Right forelimb (tissue), 1 donor: ENCODE results near the gene ESYT2.
"Not testable (repeated sequence)": the region's sequence is repeated elsewhere in the genome, so short reads cannot be mapped to it uniquely, and the experiment has no call there.

Experiments
- DNase-seq: peaks from one replicate; pipeline ENCODE4 v3.0.0-alpha.2; 2018

Gene ESYT2

DNA sequence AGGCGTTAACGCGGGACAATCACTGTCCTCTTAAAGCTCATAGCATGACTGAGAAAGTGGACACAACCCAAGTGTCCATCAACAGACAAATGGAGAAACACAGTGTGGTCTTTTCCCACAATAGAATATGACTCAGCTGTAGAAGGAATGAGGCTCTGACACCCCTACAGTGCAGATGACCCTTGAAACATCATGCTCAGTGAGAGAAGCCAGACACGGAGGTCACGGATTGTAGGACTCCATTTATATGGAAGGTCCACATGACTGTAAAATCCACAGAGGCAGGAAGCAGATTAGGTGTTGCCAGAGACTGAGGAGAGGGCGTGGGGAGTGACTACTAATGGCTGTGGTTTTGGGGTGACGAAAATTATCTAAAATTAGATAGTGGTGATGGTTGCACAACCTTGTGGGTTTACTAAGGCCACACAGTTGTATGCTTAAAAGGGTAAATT is 118.6 kb downstream of the ESYT2 start:
- no peak for DNase-seq

- no peak for DNase-seq
Observed at GRCh38 chr7:158707610-158708009, 121.7 kb downstream of the ESYT2 start.

DNA sequence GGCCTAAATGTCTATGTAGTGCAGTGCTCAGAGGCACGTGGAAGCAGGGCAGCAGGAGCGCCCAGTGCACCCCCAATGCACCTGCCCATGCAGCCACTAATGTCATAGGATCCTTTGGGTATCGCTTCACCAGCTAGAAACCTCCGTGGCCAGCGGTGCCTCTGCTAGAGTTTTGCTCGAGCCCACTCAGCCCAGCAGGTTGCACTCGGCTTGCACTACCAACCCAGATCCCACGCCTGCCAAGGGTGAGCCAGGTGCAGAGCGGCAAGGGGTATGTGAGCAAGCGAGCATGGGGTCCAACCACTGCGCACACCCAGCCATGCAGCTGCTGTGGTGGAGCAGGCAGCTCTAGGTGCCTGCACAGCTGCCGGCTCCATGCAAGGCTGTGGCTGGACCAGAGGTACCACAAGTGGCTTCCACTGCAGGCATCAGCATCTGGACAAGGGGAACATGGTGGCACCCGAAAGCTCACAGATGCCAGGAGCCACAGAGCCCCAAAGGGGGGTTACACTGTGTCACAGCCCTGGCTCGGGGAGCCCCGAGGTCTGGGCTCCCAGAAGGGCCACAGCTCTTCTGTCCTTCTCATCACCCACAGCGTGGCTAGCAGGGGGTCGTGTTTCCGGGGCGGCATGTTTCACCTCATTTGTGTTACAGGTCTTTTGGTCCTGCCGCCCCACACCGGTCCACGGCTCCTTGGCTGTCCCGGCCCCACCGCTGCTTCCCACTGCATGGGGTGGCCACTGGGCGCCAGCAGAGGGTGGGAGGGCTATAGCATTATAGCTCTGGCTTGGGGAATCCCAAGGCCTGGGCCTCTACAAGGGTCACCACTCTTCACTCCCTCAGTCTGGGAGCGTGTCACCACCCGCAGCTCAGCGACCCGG is 122.4 kb downstream of the ESYT2 start:
- no peak for DNase-seq

GRCh38 chr7:158706273-158706704 is 123.0 kb downstream of the ESYT2 start:
- no peak for DNase-seq

DNA sequence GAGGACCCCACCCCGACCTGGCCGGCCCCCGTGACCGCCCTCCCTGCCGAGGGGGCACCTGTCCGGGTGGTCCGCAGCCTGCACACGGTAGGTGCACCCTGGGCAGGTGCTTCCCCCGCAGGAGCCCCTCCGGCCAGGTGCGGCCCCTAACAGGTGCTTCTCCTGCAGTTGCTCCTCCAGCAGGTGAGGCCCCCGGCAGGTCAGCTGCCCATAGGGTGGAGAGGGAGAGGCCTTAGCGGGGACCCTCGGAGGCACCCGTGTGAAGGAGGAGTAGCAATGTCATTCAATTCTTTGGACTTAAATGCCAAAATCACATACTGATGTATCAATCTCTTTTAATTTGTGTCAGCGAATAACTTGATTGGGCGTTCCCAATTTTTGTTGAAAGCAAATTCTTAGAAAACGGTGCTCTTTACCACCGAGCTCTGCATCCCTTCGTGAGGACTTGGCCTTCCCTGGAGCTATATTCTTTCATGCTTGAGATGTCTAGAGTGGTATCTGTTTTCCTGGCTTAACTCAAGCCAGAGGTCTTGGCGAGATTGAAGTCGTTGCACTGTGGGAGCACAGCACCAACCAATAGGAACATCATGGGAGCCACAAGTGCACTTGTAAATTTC is 124.0 kb downstream of the ESYT2 start:
- DNase-seq = no peak

DNA sequence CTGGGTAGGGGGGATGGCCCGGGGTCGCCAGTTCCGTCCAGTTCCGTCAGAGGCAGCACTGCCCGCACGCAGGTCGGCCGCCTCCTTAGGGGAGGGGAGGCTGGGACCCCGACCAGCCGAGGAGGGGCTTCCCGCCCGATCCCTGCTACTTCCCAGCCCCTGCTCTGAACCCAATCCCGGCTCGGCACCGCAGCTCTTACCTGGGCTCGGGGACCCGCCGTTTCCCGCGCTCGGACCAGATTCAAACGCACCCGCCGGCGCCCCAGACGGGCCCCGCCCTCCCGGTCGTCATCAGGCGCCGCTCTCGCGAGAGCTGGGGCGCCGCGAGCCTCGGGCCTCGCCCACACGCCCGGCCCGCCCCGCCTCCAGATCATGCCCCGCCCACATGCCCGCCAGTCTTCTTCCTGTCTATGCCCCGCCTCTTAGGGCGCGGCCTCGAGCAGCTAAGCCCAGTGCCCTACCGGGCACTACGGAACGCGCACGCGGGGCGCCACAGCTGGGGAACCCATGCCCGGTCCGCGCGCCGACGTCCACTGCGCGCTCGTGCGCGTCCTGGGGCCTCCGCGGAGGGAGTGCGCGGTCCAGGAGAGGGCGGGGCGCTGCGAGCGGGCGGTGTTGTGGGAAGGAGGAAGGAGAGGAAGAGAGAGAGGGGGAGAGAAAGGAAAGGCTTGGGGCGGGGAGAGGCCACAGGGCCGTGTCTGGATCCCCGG is 124.6 kb downstream of the ESYT2 start, which contains the start of gene NCAPG2:
Gene NCAPG2 (minus strand): TSS at position 281 of the 710 bp plus-strand sequence. CDS start 2,905 bp downstream, outside the sequence.
- DNase-seq = peak; percentile 99

DNA sequence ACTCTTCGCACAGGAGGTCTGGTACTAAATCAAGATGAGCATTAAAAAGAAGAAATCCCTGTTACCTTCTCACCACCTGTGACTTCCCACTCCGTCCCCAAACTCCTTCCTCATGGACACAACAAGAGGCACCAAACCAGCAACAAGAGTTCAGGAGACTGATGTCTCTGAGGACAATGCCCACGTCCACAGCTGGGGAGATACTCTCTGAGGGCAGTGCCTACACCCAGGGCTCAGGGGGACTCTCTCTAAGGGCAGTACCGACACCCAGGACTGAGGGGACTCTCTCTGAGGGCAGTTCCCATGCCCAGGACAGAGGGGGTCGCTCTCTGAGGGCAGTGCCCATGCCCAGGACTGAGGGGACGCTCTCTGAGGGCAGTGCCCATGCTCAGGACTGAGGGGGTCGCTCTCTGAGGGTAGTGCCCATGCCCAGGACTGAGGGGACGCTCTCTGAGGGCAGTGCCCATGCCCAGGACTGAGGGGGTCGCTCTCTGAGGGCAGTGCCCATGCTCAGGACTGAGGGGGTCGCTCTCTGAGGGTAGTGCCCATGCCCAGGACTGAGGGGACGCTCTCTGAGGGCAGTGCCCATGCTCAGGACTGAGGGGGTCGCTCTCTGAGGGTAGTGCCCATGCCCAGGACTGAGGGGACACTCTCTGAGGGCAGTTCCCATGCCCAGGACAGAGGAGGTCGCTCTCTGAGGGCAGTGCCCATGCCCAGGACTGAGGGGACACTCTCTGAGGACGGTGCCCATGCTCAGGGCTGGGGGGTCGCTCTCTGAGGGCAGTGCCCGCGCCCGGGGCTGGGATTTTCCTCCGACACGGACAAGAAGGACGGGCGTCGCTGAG is 125.4 kb downstream of the ESYT2 start:
- not testable (repeated sequence) for DNase-seq

GRCh38 chr7:158702944-158703343 is 126.4 kb downstream of the ESYT2 start:
- DNase-seq = no peak

DNA sequence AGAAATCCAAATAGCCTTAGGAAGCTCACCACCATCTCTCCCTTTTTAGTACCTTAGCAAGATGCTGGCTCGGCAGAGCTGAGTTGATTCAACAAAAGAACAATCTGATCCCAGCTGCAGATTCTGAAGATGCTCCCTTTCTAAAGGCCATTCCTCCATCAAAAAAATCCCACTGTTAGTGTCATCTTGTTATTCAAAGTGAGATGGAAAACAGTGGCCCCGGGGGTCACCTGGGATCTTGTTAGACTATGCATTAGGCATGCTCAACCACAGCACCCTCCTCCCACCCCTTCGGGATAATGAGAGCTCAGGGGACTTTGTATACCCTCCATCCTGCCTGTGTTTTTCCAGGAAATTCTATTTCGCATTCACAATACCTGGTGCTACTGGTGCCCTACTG is 127.1 kb downstream of the ESYT2 start:
- DNase-seq = no peak

DNA sequence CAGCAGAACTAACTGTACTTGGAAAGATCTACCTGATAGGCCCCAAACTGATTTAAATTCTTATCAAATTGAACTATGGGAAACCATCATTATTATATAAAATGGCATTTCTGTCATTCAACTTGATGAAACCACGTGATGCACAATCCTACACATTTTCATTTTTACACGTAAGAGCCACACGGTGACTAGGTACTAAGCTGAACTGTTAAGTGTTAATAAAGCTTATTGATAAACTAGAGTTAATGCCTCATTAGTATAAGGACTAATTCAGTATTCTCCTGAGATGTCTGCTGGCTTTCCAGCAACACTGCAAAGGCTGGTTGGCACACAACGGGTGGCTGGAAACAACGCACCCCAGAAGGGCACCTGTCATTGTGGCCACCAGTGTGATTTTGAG is 129.3 kb downstream of the ESYT2 start:
- no peak for DNase-seq

DNA sequence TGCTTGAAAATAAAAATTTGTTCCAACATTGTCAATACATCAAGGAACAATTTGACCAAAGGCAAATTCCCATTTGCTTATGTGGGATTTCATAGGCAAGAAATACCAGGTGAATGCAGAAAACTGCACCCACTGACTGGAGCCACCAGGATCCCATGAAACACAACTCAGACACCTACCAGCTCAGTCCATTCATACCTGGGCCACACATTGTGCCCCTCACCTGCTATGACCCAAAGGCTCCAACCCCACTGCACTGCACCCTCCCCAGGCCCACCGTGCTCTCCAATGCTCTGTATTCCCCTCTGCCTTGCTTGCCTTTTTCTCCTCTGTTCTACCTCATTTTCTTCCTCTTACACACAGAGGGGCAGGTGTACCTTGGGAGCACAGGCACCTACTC is 130.0 kb downstream of the ESYT2 start:
- no peak for DNase-seq

DNA sequence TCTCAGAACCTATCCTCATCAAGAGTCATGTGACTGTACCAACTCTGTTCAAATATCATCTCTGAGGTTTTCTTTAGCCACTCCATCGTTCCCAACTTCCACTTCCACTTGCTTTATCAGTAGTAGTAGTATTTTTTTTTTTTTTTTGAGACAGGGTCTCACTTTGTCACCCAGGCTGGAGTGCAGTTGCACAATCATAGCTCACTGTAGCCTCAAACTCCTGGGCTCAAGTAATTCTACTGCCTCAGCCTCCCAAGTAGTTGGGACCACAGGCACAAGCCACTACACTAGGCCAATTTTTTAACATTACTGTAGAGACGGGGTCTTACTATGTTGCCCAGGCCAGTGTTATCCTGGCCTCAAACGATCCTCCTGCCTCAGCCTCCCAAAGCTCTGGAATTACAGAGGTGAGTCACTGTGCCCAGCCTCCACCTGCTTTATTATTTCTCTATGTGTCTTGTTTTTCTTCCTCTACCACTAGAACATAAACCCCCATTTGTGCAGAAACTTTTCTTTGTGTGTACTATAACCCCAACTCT is 130.6 kb downstream of the ESYT2 start:
- DNase-seq = no peak

DNA sequence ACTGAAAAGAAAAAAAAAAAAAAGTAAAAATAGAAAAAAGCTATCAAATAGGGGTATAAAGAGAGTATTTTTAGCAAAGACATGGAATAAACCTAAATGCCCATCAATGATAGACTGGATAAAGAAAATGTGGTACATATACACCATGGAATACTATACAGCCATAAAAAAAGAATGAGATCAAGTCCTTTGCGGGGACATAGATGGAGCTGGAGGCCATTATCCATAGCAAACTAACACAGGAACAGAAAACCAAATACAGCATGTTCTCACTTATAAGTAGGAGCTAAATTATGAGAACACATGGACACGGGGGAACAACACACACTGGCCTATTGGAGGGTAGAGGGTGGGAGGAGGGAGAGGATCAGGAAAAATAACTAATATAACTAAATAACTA is 131.7 kb downstream of the ESYT2 start:
- not testable (repeated sequence) for DNase-seq

- no peak for DNase-seq
Observed at GRCh38 chr7:158695726-158696452, 133.4 kb downstream of the ESYT2 start.

- DNase-seq = no peak
Observed at GRCh38 chr7:158695056-158695455, 134.3 kb downstream of the ESYT2 start.

- no peak for DNase-seq
Observed at GRCh38 chr7:158694650-158695049, 134.7 kb downstream of the ESYT2 start.

- DNase-seq = no peak
Observed at GRCh38 chr7:158689488-158689887, 139.8 kb downstream of the ESYT2 start.

DNA sequence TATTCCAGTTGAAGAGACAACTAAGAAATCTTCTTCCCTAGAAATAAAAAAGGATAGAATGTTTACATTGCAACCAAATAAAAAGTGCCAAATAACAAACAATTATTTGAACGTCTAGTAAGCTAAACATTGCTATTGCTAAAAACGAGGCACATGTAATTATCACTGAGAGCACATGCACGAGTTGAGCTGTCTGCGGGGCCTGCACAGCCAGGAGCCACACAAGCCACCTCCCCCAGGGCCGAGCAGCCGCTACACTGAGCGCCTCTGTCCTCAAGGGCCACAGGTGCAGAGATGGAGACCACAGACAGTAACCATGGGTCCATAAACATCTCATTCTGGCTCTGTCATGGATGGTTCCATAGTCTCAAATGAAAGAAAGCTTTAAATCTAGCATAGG is 141.9 kb downstream of the ESYT2 start:
- no peak for DNase-seq

GRCh38 chr7:158685693-158686092 is 143.6 kb downstream of the ESYT2 start:
- DNase-seq = no peak

DNA sequence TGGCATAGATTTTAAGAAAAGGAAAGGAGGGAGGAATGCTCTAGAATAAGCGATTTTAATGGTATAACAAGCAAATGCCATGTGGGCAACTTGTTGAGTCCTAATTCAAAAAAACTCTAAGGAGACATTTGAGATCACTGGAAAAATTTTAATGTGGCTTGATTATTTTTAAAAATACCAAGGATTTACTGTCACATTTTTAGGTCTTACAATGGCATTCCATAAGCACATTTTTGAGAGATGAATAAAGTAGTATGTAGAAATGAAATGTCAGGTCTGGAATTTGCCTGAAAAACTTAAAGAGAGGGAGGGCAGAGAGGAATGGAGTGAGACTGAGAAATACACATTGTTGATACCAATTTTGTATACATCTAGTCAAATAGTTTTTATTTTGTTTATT is 145.0 kb downstream of the ESYT2 start:
- DNase-seq = no peak

- no peak for DNase-seq
Observed at GRCh38 chr7:158683541-158683940, 145.8 kb downstream of the ESYT2 start.

DNA sequence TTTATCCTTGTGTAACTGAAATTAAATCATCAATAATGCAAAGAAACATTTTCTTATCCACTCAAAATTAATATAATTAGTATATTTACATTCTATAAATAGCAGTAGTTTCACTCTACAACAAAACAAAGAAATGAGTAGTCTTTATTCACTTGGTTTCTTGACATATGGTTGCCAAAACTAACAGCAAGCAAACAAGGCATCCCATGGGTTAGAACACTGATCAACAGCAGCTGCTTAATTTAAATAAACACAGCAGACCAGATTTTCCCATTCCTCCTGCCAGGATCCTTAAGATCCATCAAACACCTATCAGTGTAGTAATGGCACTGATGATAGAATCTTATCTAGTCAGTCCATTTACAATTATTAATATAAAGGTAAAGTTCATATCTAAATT is 146.9 kb downstream of the ESYT2 start:
- no peak for DNase-seq
